DMS153 treated with DMSO at 0.1 percent for 48 hours (cell line): ENCODE results near the gene IDS.
"Not testable (repeated sequence)": the region's sequence is repeated elsewhere in the genome, so short reads cannot be mapped to it uniquely, and the experiment has no call there.

ENCODE experiments used
- DNase-seq: peaks from one replicate; lab custom pipeline; 2025; ENCODE audit not compliant: unreplicated experiment; lab: John Stamatoyannopoulos, UW

IDS gene

DNA sequence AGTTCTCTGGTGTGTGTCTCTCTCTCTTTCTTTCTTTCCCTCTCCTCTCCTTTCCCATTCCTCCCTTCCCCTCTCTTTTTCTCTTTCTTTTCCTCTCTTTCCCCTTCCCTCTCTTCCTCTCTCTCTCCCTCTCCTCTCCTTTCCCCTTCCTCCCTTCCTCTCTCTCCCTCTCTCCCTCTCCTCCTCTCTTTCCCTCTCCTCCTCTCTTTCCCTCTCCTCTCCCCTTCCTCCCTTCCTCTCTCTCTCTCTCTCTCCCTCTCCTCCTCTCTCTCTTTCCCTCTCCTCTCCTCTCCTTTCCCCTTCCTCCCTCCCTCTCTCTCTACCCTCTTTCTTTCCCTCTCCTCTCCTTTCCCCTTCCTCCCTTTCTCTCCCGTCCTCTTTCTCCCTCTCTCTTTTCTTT lies 23.3 kb upstream of the IDS start:
- no peak for DNase-seq

DNA sequence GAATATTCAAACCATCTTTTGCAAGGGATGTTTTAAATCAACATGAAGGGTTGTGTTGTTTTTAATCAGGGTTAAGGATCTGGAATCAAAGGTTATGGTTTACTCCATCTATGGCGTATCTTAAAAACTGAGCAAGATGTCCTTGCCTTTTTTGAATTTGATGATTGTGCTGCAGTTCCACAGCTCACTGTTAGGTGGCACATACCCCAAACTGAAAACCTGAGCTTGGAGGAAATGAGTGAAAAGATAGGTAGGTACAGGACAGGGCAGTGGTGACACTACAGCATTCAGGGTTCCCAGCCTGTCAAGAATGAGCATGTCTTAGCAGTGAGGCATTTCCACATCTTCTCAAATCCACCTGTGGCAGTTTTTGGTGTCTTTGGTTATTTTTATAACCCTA lies 22.6 kb upstream of the IDS start:
- peak; percentile 23 for DNase-seq

GRCh38 chrX:149526318-149527033 lies 21.4 kb upstream of the IDS start:
- DNase-seq: not testable (repeated sequence)

- not testable (repeated sequence) for DNase-seq
These were observed 20.8 kb upstream of the IDS start for GRCh38 chrX:149525903-149526302.

- peak; percentile 19 for DNase-seq
These were observed 20.3 kb upstream of the IDS start for GRCh38 chrX:149525389-149525788.

- DNase-seq: no peak
These were observed 17.8 kb upstream of the IDS start for GRCh38 chrX:149522916-149523315.

- DNase-seq: no peak
These were observed 16.3 kb upstream of the IDS start for GRCh38 chrX:149521438-149521837.

DNA sequence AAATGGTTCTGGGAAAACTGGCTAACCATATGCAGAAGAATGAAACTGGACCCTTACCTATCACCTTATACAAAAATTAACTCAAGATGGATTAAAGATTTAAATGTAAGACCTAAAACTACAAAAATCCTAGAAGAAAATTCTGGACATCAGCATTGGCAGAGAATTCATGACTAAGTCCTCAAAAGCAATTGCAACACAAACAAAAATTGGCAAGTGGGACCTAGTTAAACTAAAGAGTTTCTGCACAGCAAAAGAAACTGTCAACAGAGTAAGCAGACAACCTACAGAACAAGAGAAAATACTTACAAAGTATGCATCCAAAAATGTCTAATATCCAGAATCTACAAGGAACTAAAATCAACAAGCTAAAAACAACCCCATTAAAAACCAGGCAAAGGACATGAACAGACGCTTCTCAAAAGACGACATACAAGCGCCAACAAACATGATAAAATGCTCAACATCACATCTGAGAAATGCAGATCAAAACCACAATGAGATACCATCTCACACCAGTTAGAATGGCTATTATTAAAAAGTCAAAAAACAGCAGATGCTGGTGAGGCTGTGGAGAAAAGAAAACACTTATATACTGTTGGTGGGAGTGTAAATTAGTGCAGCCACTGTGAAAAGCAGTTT lies 15.7 kb upstream of the IDS start:
- DNase-seq: not testable (repeated sequence)

- DNase-seq: no peak
These were observed 13.1 kb upstream of the IDS start for GRCh38 chrX:149518236-149518635.

GRCh38 chrX:149517308-149517707 lies 12.2 kb upstream of the IDS start:
- no peak for DNase-seq

- no peak for DNase-seq
These were observed 11.5 kb upstream of the IDS start for GRCh38 chrX:149516604-149517003.

GRCh38 chrX:149515954-149516602 lies 11.0 kb upstream of the IDS start:
- DNase-seq: no peak

DNA sequence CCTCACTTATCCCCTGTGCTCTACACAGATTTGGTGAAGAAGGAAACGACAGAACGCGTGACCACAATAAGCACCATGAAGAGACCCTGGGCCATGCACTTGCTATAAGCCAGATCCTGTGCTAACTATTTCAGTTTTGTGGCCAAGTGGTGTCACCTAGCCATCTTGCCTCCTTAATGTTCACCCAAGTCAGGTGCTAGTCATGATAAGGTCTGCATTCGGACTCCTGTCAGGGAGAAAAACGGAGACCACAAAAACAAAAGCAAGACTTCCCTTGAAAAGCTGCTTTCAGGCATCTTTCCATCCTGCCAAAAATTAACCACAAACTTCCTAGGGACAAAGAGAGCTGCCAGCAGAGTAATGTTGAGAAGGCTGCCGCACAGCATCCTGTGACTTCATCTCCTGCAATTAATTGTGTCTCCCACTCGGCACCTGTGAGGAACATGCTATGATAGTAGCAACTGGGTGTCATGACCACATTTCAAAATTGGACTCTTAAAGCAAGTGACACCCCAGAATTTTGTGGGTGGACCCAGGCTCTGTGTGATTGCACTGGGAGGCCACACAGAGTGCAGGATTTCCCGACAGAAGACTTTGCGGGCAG lies 8.8 kb upstream of the IDS start:
- no peak for DNase-seq

GRCh38 chrX:149512225-149512885 lies 7.2 kb upstream of the IDS start:
- DNase-seq: peak; percentile 13

DNA sequence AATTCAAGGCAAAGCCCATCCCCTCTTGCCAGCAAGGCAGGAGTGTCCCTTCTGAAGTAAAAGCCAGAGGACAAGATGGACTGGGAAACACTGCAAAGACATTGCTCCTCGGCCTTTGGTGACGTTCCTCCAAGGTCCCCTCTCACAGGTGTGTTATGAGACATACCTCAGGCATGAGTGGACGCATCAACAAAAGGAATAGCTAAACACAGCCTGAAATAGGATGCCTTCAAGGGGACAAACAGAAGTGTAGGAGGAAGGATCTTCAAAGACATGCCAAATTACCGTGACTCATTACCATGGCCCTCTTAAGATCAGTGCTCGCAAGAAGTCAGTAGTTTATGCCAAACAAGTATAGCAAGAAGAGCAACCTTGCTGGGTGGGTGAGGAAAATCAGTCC lies 6.0 kb upstream of the IDS start:
- DNase-seq: no peak

DNA sequence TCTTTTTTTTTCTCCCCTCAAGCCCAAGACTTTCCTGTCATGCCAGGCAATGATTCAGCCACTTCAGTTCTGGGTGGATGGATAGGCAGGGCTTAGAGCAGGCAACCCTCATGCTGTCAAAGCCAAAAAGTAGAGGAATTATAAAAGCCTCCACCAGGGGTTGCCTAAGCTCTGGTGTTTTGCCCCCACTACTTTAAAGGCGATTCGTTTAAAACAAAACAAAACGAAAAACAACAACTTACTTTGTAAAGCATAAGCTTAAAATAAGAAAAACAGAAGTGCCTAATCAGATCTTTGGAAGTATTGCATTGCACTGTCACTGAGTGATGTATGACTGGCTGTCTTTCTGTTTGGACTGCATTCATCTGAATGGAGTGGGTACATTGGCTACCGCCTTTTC lies 5.3 kb upstream of the IDS start:
- no peak for DNase-seq

GRCh38 chrX:149508467-149508866 lies 3.4 kb upstream of the IDS start:
- no peak for DNase-seq

GRCh38 chrX:149506349-149506748 lies 1.2 kb upstream of the IDS start:
- DNase-seq: no peak

DNA sequence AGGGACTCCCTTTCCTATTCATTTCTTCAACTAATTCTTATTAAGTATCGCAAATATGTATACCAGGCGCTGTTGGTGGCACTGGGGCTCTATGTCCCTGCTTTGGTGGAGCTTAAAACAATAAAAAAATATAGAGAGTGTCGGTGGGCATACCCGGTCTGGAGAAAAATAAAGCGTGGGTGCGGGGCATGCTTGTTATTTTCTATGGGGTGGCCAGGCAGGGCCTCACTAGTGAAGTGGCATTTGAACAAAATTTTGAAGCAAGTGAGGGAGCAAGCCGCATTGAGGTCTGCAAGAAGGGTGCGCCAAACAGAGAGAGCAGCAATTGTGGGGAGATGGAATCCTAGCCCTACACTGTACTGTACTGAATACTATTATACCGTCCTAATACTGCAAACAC lies 565 bp upstream of the IDS start:
- no peak for DNase-seq

DNA sequence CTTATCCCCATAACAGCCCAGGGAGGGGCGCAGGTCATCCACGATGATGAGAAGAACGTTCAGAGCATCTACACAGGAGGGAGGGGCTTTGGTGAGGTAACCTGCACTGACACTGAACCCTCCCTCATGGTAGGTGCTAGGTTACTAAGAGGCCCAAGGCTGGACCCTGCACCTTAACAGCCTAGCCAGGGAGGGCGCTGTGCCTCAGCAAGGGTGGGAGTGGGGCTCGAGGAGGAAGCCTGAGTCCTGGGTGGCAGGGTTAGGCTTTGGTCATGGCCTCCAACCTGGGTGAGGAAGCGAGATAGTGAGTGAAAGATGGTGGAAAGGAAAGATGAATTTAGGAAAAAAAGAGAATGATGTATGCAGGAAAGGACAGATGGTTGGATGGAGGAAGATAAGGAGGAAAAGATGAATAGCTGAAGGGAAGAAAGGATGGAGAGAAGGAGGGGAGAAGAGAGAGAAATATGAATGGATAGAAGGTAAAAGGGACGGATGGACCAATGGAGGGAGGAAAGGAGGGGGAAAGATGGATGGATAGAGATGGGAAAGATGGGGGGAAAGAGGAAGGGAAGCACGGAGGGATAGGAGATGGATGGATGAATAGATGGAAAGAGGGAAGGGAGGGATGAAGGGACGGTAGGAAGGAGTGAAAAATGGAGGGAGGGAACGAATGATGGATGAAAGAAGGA lies 736 bp downstream of the IDS start:
- peak; percentile 8 for DNase-seq

DNA sequence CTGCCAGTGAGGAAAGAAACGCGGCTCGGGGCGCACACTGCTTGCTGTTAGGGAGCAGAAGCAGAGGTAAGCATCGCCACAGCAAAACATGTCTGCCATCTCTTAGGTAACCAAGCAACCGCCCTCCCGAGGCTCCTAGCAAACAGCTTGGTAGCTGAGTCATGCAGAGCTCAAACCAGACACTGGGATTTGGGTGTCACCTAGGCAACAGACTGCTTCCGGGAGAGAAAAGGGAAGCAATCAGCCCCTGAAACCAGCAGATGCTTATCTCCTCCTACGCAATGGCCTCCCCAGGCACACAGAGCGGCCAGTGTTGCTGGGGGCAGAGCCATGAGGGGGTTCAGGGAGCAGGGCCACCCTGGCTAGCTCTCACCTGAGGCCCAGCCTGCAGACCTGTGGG lies 1.7 kb downstream of the IDS start:
- not testable (repeated sequence) for DNase-seq
